K562 (cell line): ENCODE measurements around the gene INCA1. TPM values are rescaled to one million over a fixed set of nuclear protein-coding genes. Genes with fewer than 3 reads are reported as not detected.

Experiments
- ARHGAP35 ChIP-seq: fragments of 450-650 bp; IDR thresholded peaks from 2 replicates; pipeline ENCODE4 v1.6.1; 2018; ENCODE audit not compliant: partially characterized antibody
- CC2D1A ChIP-seq: fragments of 450-650 bp; IDR thresholded peaks from 2 replicates; pipeline ENCODE4 v1.6.1; 2017; ENCODE audit warnings: mild to moderate bottlenecking
- CCAR2 ChIP-seq: fragments of 200-400 bp; formaldehyde crosslinking; IDR thresholded peaks from 2 replicates; pipeline ENCODE4 v1.6.1; 2017; ENCODE audit warnings: mild to moderate bottlenecking, low read depth, low read length
- CGGBP1 ChIP-seq: fragments of 250-450 bp; sonication (Bioruptor Pico); IDR thresholded peaks from 2 replicates; pipeline ENCODE4 v1.9.0; 2021; ENCODE audit warnings: mild to moderate bottlenecking
- CREM ChIP-seq: IDR thresholded peaks from 2 replicates; pipeline ENCODE4 v1.6.1; 2014; ENCODE audit warnings: antibody characterized with exemption, low read depth
- E2F6 ChIP-seq, 2 experiments: IDR thresholded peaks; 2 replicates each; pipeline ENCODE4 v1.6.1; 2011; ENCODE audit warnings: borderline replicate concordance in 1 of 2, control low read depth in 1 of 2, low read depth in 1 of 2, low read length in 1 of 2, mild to moderate bottlenecking in 1 of 2, mixed read lengths in 1 of 2, moderate library complexity in 1 of 2; ENCODE audit not compliant: insufficient read depth in 1 of 2, insufficient read length in 1 of 2, poor library complexity in 1 of 2, severe bottlenecking in 1 of 2; ENCODE audit errors: extremely low read depth in 1 of 2
- ESRRA ChIP-seq: fragments of 450-650 bp; IDR thresholded peaks from 2 replicates; pipeline ENCODE4 v1.6.1; 2014; ENCODE audit warnings: low read depth, mild to moderate bottlenecking, moderate library complexity, borderline replicate concordance
- FOSL1 ChIP-seq: fragments of 200-800 bp; sonication (Bioruptor generic); conservative IDR thresholded peaks from 2 replicates; pipeline ENCODE4 v1.6.1; 2016; ENCODE audit warnings: missing genetic modification characterization, missing compliant biosample characterization
- HDAC2 ChIP-seq: fragments of 450-650 bp; IDR thresholded peaks from 2 replicates; pipeline ENCODE4 v1.6.1; 2016; ENCODE audit warnings: mild to moderate bottlenecking
- MAFK ChIP-seq: IDR thresholded peaks from 2 replicates; pipeline ENCODE4 v1.6.1; 2011; ENCODE audit warnings: low read length, improper control_type of control experiment
- MED1 ChIP-seq: sonication (generic); formaldehyde crosslinking; IDR thresholded peaks from 2 replicates; pipeline ENCODE4 v1.8.1; 2023; ENCODE audit warnings: missing genetic modification reagents, borderline replicate concordance
- NR1H2 ChIP-seq: sonication (generic); formaldehyde crosslinking; IDR thresholded peaks from 2 replicates; pipeline ENCODE4 v1.4.0; 2020; ENCODE audit warnings: mild to moderate bottlenecking, missing genetic modification reagents
- NUFIP1 ChIP-seq: fragments of 450-650 bp; IDR thresholded peaks from 2 replicates; pipeline ENCODE4 v1.6.1; 2018; ENCODE audit not compliant: partially characterized antibody
- POLR2G ChIP-seq: fragments of 200-400 bp; formaldehyde crosslinking; IDR thresholded peaks from 2 replicates; pipeline ENCODE4 v1.6.1; 2017; ENCODE audit warnings: low read depth, mild to moderate bottlenecking, antibody characterized with exemption, low read length, moderate library complexity
- SAFB ChIP-seq: fragments of 200-400 bp; formaldehyde crosslinking; IDR thresholded peaks from 2 replicates; pipeline ENCODE4 v1.6.1; 2017; ENCODE audit warnings: low read depth, low read length, borderline replicate concordance
- SMARCE1 ChIP-seq: fragments of 450-650 bp; IDR thresholded peaks from 2 replicates; pipeline ENCODE4 v1.7.1; 2016; ENCODE audit warnings: mild to moderate bottlenecking
- TCF15 ChIP-seq: fragments of 250-450 bp; sonication (Bioruptor Pico); IDR thresholded peaks from 2 replicates; pipeline ENCODE4 v1.8.0; 2022; ENCODE audit warnings: moderate library complexity, mild to moderate bottlenecking, inconsistent platforms
- ZNF23 ChIP-seq: fragments of 250-450 bp; sonication (Bioruptor Pico); IDR thresholded peaks from 2 replicates; pipeline ENCODE4 v1.4.0; 2020; ENCODE audit warnings: mild to moderate bottlenecking
- ZNF766 ChIP-seq: fragments of 200-800 bp; sonication (Bioruptor generic); conservative IDR thresholded peaks from 2 replicates; pipeline ENCODE4 v1.6.1; 2016; ENCODE audit warnings: missing genetic modification characterization, missing compliant biosample characterization
- ZNF79 ChIP-seq: fragments of 250-450 bp; sonication (Bioruptor Pico); IDR thresholded peaks from 2 replicates; pipeline ENCODE4 v1.4.0; 2020; ENCODE audit warnings: low read depth, mild to moderate bottlenecking, moderate library complexity
- ZSCAN32 ChIP-seq: fragments of 450-650 bp; formaldehyde crosslinking; IDR thresholded peaks from 2 replicates; pipeline ENCODE4 v1.4.0; 2020; ENCODE audit warnings: mild to moderate bottlenecking, moderate library complexity
- polyA plus RNA-seq, 8 experiments: library from polyadenylated mRNA; depleted of rRNA in 4 of 8; stranded (reverse) in 5 of 8; unstranded in 3 of 8; fragments of >200 nt; fragmentation: Nextera tagmentation in 2 of 8; fragmentation: Illumina TruSeq in 1 of 8; extraction: Ambion mirVana in 2 of 8; extraction: Trizol in 1 of 8; gene quantifications; 2 replicates each; pipeline versions ENCODE4 v1.2.1 to v1.2.3, GENCODE V29; 2011 to 2014; ENCODE audit warnings: inconsistent platforms in 1 of 8, missing spikeins in 1 of 8
- total RNA-seq, 7 experiments: library from RNA; depleted of rRNA in 6 of 7; stranded (reverse); fragments of >200 nt in 6 of 7; fragmentation: Illumina TruSeq in 2 of 7; extraction: Trizol in 2 of 7; gene quantifications; 2 replicates each; pipeline versions ENCODE4 v1.2.1 to v1.2.3, GENCODE V29; 2011 to 2021; ENCODE audit warnings: low replicate concordance in 1 of 7
- TF ChIP-seq, protein P1 (sequence below): sonication (generic); formaldehyde crosslinking; IDR thresholded peaks from 2 replicates; pipeline ENCODE4 v1.8.0; 2023; ENCODE audit warnings: missing genetic modification reagents, mild to moderate bottlenecking, borderline replicate concordance

INCA1 gene
- total and polyA plus RNA-seq, 9 of the 15 experiments (the other 6 are each of a cell fraction or from before 2014, with no cell fraction given), result 0.08 to 0.50 (median 0.13) TPM; not detected in 4

DNA sequence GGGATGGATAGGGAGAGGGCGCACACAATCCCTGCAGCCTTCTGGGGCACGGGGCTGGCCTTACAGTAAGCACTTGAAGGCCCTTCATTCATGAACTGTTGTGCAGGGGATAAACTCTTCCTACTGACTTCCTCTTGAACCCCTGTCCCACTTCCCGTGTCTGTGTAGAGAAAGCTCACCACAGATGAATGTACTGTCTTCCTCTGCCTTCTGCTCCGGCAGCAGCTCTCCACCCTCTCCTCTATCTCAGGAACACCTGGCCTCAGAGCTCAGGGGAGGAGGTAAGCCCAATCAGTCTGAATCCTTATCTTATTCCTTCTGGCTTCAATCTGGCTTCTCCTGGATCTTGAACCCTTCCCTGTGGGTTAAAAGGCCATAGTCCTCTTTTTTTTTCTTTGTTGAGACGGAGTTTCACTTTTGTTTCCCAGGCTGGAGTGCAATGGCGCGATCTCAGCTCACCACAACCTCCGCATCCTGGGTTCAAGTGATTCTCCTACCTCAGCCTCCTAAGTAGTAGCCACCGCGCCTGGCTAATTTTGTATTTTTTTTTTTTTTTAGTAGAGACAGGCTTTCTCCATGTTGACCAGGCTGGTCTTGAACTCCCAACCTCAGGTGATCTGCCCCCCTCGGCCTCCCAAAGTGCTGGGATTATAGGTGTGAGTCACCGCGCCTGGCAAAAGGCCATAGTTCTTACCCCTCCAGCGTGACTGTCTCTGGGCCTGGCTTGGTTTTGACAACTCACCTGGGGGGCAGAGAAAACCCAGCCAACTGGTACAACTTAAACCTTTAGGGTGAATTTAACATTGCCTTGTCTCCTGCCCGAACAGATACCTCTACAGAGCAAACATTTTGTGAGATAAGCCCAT is 45.1 kb upstream of the INCA1 start (continued):
- TF ChIP-seq E2F6 (IDR thresholded peaks at IDR 0.05; ENCODE audit: borderline replicate concordance in 1 of 2, extremely low read depth in 1 of 2, insufficient read depth in 1 of 2, insufficient read length in 1 of 2, low read depth in 1 of 2, low read length in 1 of 2, poor library complexity in 1 of 2, severe bottlenecking in 1 of 2) (no peak), ZNF79 (CRISPR knock-in tag) (no peak), ARHGAP35 (no peak), FOSL1 (tag) (peak; percentile 45; the same call in 1 of the 2 replicates), ZSCAN32 (no peak), NUFIP1 (no peak), SAFB (no peak), MED1 (no peak), CGGBP1 (CRISPR knock-in tag) (no peak), TCF15 (no peak), HDAC2 (0 out of 2 replicates have a peak, but pooled peaks have one; percentile 17), NR1H2 (CRISPR knock-in tag) (no peak), CREM (no peak), ZNF23 (CRISPR knock-in tag) (no peak), MAFK (no peak), POLR2G (no peak), CCAR2 (no peak), SMARCE1 (0 out of 2 replicates have a peak, but pooled peaks have one; percentile 12), ESRRA (no peak), CC2D1A (no peak), ZNF766 (CRISPR knock-in tag) (no peak)
- TF ChIP-seq, protein P1, sequence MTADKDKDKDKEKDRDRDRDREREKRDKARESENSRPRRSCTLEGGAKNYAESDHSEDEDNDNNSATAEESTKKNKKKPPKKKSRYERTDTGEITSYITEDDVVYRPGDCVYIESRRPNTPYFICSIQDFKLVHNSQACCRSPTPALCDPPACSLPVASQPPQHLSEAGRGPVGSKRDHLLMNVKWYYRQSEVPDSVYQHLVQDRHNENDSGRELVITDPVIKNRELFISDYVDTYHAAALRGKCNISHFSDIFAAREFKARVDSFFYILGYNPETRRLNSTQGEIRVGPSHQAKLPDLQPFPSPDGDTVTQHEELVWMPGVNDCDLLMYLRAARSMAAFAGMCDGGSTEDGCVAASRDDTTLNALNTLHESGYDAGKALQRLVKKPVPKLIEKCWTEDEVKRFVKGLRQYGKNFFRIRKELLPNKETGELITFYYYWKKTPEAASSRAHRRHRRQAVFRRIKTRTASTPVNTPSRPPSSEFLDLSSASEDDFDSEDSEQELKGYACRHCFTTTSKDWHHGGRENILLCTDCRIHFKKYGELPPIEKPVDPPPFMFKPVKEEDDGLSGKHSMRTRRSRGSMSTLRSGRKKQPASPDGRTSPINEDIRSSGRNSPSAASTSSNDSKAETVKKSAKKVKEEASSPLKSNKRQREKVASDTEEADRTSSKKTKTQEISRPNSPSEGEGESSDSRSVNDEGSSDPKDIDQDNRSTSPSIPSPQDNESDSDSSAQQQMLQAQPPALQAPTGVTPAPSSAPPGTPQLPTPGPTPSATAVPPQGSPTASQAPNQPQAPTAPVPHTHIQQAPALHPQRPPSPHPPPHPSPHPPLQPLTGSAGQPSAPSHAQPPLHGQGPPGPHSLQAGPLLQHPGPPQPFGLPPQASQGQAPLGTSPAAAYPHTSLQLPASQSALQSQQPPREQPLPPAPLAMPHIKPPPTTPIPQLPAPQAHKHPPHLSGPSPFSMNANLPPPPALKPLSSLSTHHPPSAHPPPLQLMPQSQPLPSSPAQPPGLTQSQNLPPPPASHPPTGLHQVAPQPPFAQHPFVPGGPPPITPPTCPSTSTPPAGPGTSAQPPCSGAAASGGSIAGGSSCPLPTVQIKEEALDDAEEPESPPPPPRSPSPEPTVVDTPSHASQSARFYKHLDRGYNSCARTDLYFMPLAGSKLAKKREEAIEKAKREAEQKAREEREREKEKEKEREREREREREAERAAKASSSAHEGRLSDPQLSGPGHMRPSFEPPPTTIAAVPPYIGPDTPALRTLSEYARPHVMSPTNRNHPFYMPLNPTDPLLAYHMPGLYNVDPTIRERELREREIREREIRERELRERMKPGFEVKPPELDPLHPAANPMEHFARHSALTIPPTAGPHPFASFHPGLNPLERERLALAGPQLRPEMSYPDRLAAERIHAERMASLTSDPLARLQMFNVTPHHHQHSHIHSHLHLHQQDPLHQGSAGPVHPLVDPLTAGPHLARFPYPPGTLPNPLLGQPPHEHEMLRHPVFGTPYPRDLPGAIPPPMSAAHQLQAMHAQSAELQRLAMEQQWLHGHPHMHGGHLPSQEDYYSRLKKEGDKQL (CRISPR knock-in tag), result no peak
